SK-N-SH treated with all-trans-retinoic acid at 6 μM for 48 hours (cell line): ENCODE measurements around the gene TLR9.

ENCODE experiments used
- ATAC-seq: fragments of 200-7000 bp; cut with Tn5 transposase; 3 replicates; pipeline ENCODE4 v1.9.1; 2020; ENCODE audit warnings: mild to moderate bottlenecking, moderate library complexity
- BACH2 ChIP-seq: fragments of 250-450 bp; sonication (Bioruptor Pico); IDR thresholded peaks from 2 replicates; pipeline ENCODE4 v1.9.0; 2021; ENCODE audit warnings: mild to moderate bottlenecking, borderline replicate concordance
- CSDC2 ChIP-seq: fragments of 250-450 bp; sonication (Bioruptor Pico); IDR thresholded peaks from 2 replicates; pipeline ENCODE4 v1.5.0; 2020; ENCODE audit warnings: mild to moderate bottlenecking, moderate library complexity
- ESRRG ChIP-seq: fragments of 250-450 bp; sonication (Bioruptor Pico); IDR thresholded peaks from 2 replicates; pipeline ENCODE4 v1.6.1; 2021; ENCODE audit warnings: mild to moderate bottlenecking
- GLIS3 ChIP-seq: fragments of 250-450 bp; sonication (Bioruptor Pico); IDR thresholded peaks from 2 replicates; pipeline ENCODE4 v1.5.0; 2020; ENCODE audit warnings: mild to moderate bottlenecking, moderate library complexity
- ISL1 ChIP-seq: fragments of 250-450 bp; sonication (Bioruptor Pico); IDR thresholded peaks from 2 replicates; pipeline ENCODE4 v2.1.2; 2022; ENCODE audit warnings: mild to moderate bottlenecking, moderate library complexity
- OSR1 ChIP-seq: fragments of 250-450 bp; sonication (Bioruptor Pico); IDR thresholded peaks from 2 replicates; pipeline ENCODE4 v1.8.0; 2022; ENCODE audit warnings: moderate library complexity, mild to moderate bottlenecking, inconsistent platforms
- PPARA ChIP-seq: fragments of 250-450 bp; sonication (Bioruptor Pico); IDR thresholded peaks from 2 replicates; pipeline ENCODE4 v1.5.0; 2020; ENCODE audit warnings: mild to moderate bottlenecking, borderline replicate concordance
- RARB ChIP-seq: fragments of 250-450 bp; sonication (Bioruptor Pico); IDR thresholded peaks from 2 replicates; pipeline ENCODE4 v1.8.0; 2021; ENCODE audit warnings: mild to moderate bottlenecking, moderate library complexity
- SNAI2 ChIP-seq: fragments of 250-450 bp; sonication (Bioruptor Pico); IDR thresholded peaks from 2 replicates; pipeline ENCODE4 v1.5.0; 2020; ENCODE audit warnings: mild to moderate bottlenecking, moderate library complexity
- TOX ChIP-seq: fragments of 250-450 bp; sonication (Bioruptor Pico); IDR thresholded peaks from 2 replicates; pipeline ENCODE4 v1.8.0; 2021; ENCODE audit warnings: mild to moderate bottlenecking, moderate library complexity, borderline replicate concordance
- ZFP3 ChIP-seq: fragments of 250-450 bp; sonication (Bioruptor Pico); IDR thresholded peaks from 2 replicates; pipeline ENCODE4 v1.5.0; 2020; ENCODE audit warnings: mild to moderate bottlenecking, moderate library complexity
- ZFP30 ChIP-seq: fragments of 450-650 bp; formaldehyde crosslinking; IDR thresholded peaks from 2 replicates; pipeline ENCODE4 v1.5.0; 2022; ENCODE audit warnings: mild to moderate bottlenecking, moderate library complexity
- ZNF565 ChIP-seq: fragments of 450-650 bp; formaldehyde crosslinking; conservative IDR thresholded peaks from 2 replicates; pipeline ENCODE4 v1.5.0; 2020; ENCODE audit warnings: low read depth, mild to moderate bottlenecking, moderate library complexity
- ZNF70 ChIP-seq: fragments of 450-650 bp; formaldehyde crosslinking; IDR thresholded peaks from 2 replicates; pipeline ENCODE4 v1.5.0; 2020; ENCODE audit warnings: mild to moderate bottlenecking, moderate library complexity
- ZNF8 ChIP-seq: fragments of 450-650 bp; formaldehyde crosslinking; IDR thresholded peaks from 2 replicates; pipeline ENCODE4 v1.5.0; 2020; ENCODE audit warnings: mild to moderate bottlenecking, moderate library complexity
- TF ChIP-seq, protein P1 (sequence below): fragments of 250-450 bp; sonication (Bioruptor Pico); IDR thresholded peaks from 2 replicates; pipeline ENCODE4 v1.8.0; 2021; ENCODE audit warnings: low read depth, mild to moderate bottlenecking, moderate library complexity, borderline replicate concordance
- TF ChIP-seq, protein P2 (sequence below): fragments of 250-450 bp; sonication (Bioruptor Pico); IDR thresholded peaks from 2 replicates; pipeline ENCODE4 v1.5.1; 2020; ENCODE audit warnings: low read depth, mild to moderate bottlenecking, moderate library complexity
- TF ChIP-seq, protein P3 (sequence below): fragments of 250-450 bp; sonication (Bioruptor Pico); IDR thresholded peaks from 2 replicates; pipeline ENCODE4 v1.8.0; 2020; ENCODE audit warnings: mild to moderate bottlenecking, moderate library complexity, borderline replicate concordance
- TF ChIP-seq, protein P4 (sequence below): fragments of 250-450 bp; sonication (Bioruptor Pico); IDR thresholded peaks from 2 replicates; pipeline ENCODE4 v1.5.1; 2021; ENCODE audit warnings: mild to moderate bottlenecking, moderate library complexity

TLR9 gene

DNA sequence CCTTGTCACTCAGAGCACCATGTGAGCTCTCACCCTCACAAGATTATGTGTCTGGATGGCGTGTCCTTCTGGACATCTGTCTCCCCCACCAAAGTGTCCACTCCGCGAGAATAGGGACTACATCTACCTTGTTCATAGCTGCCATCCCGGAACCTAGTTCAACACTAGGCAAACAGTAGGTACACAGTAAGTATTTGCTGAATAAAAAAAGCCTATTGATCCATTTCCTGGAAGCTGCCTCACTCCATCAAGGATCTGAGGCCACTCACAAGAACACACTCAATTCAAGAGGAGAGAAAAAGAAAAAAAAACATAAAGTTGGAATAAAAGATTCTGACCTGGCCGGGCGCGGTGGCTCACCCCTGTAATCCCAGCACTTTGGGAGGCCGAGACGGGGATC lies 38.7 kb downstream of the TLR9 start:
- no peak for ATAC-seq

DNA sequence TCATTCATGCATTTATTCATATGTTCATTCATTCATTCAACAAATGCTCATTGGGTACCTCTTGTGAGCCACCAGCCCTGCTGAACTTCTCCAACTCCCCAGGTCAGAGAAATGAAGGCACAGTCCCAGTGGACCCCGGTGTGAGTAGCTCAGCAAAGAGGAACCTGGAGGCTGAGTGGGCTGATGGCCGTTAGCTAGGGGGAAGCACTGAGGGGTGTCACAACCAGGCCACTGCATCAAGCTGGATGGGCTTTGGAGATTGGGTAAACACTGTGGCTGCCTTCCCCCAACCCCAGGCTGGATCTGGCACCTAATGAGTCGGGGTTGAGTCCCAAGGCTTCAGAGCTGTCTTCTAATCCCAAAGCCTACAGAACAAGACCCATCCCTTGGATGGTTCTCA lies 39.6 kb downstream of the TLR9 start:
- ATAC-seq = no peak
- TF ChIP-seq ESRRG (CRISPR knock-in tag) (no peak), RARB (no peak), ZFP30 (CRISPR knock-in tag) (no peak), OSR1 (CRISPR knock-in tag) (no peak), GLIS3 (no peak), ISL1 (CRISPR knock-in tag) (no peak), ZFP3 (no peak), BACH2 (CRISPR knock-in tag) (no peak), SNAI2 (CRISPR knock-in tag) (no peak), ZNF70 (CRISPR knock-in tag) (no peak), CSDC2 (CRISPR knock-in tag) (no peak), ZNF8 (no peak), PPARA (CRISPR knock-in tag) (no peak)
- TF ChIP-seq, protein P1, sequence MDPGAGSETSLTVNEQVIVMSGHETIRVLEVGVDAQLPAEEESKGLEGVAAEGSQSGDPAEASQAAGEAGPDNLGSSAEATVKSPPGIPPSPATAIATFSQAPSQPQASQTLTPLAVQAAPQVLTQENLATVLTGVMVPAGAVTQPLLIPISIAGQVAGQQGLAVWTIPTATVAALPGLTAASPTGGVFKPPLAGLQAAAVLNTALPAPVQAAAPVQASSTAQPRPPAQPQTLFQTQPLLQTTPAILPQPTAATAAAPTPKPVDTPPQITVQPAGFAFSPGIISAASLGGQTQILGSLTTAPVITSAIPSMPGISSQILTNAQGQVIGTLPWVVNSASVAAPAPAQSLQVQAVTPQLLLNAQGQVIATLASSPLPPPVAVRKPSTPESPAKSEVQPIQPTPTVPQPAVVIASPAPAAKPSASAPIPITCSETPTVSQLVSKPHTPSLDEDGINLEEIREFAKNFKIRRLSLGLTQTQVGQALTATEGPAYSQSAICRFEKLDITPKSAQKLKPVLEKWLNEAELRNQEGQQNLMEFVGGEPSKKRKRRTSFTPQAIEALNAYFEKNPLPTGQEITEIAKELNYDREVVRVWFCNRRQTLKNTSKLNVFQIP (CRISPR knock-in tag) = no peak
- TF ChIP-seq, protein P2, sequence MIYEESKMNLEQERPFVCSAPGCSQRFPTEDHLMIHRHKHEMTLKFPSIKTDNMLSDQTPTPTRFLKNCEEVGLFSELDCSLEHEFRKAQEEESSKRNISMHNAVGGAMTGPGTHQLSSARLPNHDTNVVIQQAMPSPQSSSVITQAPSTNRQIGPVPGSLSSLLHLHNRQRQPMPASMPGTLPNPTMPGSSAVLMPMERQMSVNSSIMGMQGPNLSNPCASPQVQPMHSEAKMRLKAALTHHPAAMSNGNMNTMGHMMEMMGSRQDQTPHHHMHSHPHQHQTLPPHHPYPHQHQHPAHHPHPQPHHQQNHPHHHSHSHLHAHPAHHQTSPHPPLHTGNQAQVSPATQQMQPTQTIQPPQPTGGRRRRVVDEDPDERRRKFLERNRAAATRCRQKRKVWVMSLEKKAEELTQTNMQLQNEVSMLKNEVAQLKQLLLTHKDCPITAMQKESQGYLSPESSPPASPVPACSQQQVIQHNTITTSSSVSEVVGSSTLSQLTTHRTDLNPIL (CRISPR knock-in tag) = no peak
- TF ChIP-seq, protein P3, sequence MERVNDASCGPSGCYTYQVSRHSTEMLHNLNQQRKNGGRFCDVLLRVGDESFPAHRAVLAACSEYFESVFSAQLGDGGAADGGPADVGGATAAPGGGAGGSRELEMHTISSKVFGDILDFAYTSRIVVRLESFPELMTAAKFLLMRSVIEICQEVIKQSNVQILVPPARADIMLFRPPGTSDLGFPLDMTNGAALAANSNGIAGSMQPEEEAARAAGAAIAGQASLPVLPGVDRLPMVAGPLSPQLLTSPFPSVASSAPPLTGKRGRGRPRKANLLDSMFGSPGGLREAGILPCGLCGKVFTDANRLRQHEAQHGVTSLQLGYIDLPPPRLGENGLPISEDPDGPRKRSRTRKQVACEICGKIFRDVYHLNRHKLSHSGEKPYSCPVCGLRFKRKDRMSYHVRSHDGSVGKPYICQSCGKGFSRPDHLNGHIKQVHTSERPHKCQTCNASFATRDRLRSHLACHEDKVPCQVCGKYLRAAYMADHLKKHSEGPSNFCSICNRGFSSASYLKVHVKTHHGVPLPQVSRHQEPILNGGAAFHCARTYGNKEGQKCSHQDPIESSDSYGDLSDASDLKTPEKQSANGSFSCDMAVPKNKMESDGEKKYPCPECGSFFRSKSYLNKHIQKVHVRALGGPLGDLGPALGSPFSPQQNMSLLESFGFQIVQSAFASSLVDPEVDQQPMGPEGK (CRISPR knock-in tag) = no peak

More for the DNA sequence above, 38.7 kb downstream of the TLR9 start:
- TF ChIP-seq, protein P3 (CRISPR knock-in tag) = no peak
- no peak for TF ChIP-seq ISL1 (CRISPR knock-in tag)
- TF ChIP-seq, protein P4, sequence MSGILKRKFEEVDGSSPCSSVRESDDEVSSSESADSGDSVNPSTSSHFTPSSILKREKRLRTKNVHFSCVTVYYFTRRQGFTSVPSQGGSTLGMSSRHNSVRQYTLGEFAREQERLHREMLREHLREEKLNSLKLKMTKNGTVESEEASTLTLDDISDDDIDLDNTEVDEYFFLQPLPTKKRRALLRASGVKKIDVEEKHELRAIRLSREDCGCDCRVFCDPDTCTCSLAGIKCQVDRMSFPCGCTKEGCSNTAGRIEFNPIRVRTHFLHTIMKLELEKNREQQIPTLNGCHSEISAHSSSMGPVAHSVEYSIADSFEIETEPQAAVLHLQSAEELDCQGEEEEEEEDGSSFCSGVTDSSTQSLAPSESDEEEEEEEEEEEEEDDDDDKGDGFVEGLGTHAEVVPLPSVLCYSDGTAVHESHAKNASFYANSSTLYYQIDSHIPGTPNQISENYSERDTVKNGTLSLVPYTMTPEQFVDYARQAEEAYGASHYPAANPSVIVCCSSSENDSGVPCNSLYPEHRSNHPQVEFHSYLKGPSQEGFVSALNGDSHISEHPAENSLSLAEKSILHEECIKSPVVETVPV (CRISPR knock-in tag) = no peak
- TF ChIP-seq OSR1 (CRISPR knock-in tag) = no peak

DNA sequence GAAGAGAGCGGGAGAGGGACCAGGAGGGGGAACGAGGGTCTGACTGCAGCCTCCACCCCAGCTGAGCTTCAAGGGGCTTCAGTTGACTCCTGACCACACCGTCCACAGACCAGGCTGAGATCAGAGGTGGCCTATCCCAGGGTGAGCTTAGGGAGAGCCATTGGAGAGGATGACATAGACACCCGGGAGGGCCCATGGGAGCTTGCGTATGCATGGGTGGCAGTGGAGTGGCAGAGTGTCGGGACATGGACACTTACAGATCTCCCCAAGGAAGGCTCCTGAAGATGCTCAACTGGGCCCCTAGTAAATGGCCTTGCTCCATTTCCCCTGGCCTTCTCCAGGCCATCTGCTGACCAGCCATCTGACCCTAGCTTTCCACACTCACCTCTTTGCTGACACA lies 40.1 kb downstream of the TLR9 start:
- TF ChIP-seq GLIS3 (no peak), PPARA (CRISPR knock-in tag) (no peak), ZFP30 (CRISPR knock-in tag) (no peak), OSR1 (CRISPR knock-in tag) (no peak), RARB (no peak), ZNF565 (no peak), ISL1 (CRISPR knock-in tag) (no peak), TOX (CRISPR knock-in tag) (no peak)
- TF ChIP-seq, protein P2 (CRISPR knock-in tag) = no peak
- TF ChIP-seq, protein P3 (CRISPR knock-in tag) = no peak

More for the DNA sequence above, 40.1 kb downstream of the TLR9 start:
- no peak for ATAC-seq
